Parathyroid adenoma (tissue), 2 donors: ENCODE data around the gene PCBP3.
"Not testable (repeated sequence)": the region's sequence is repeated elsewhere in the genome, so short reads cannot be mapped to it uniquely, and the experiment has no call there.

Experiments used
- H2AFZ ChIP-seq: fragments of 300-600 bp; sonication (generic); one replicate; pipeline ENCODE4 v1.7.0; 2017; ENCODE audit warnings: antibody characterized with exemption, mild to moderate bottlenecking
- H3K27ac ChIP-seq: fragments of 300-600 bp; sonication (generic); one replicate; pipeline ENCODE4 v1.7.0; 2017
- H3K27me3 ChIP-seq: fragments of 300-600 bp; sonication (generic); one replicate; pipeline ENCODE4 v1.7.0; 2017; ENCODE audit warnings: low read length; ENCODE audit not compliant: control insufficient read depth, insufficient read depth
- H3K36me3 ChIP-seq: fragments of 300-600 bp; sonication (generic); one replicate; pipeline ENCODE4 v1.7.0; 2017; ENCODE audit warnings: low read length; ENCODE audit not compliant: control insufficient read depth, insufficient read depth
- H3K4me1 ChIP-seq: fragments of 300-600 bp; sonication (generic); one replicate; pipeline ENCODE4 v1.7.0; 2017; ENCODE audit warnings: control low read depth
- H3K4me2 ChIP-seq: fragments of 300-600 bp; sonication (generic); one replicate; pipeline ENCODE4 v1.7.0; 2017; ENCODE audit warnings: low read length
- H3K4me3 ChIP-seq: fragments of 300-600 bp; sonication (generic); one replicate; pipeline ENCODE4 v1.7.0; 2017; ENCODE audit warnings: low read depth, low read length
- H3K79me2 ChIP-seq: fragments of 300-600 bp; sonication (generic); one replicate; pipeline ENCODE4 v1.7.0; 2017; ENCODE audit warnings: control low read depth
- H3K9ac ChIP-seq: fragments of 300-600 bp; sonication (generic); one replicate; pipeline ENCODE4 v1.7.0; 2017; ENCODE audit warnings: mild to moderate bottlenecking
- H3K9me3 ChIP-seq: fragments of 300-600 bp; sonication (generic); one replicate; pipeline ENCODE4 v1.7.0; 2017; ENCODE audit warnings: low read length; ENCODE audit not compliant: control insufficient read depth
- CTCF ChIP-seq: fragments of 300-600 bp; sonication (generic); IDR thresholded peaks from one replicate; pipeline ENCODE4 v1.7.0; 2017; ENCODE audit warnings: antibody characterized with exemption, mild to moderate bottlenecking
- donor health status: primary hyperparathyroidism.

The PCBP3 gene

GRCh38 chr21:45655124-45655523, 11.6 kb downstream of the PCBP3 start:
- H3K9ac ChIP-seq = no peak overlapping the region
- H3K4me3 ChIP-seq = no peak overlapping the region
- TF ChIP-seq CTCF = no peak
- no peaks in the 10 kb centered on the region for H3K4me1 ChIP-seq
- H3K27ac ChIP-seq = no peak overlapping the region
- H3K79me2 ChIP-seq = no peaks in the 10 kb centered on the region
- H3K4me2 ChIP-seq = no peak overlapping the region
- no peak overlapping the region for H2AFZ ChIP-seq
- no peaks in the 10 kb centered on the region for H3K36me3 ChIP-seq
- no peaks in the 10 kb centered on the region for H3K27me3 ChIP-seq
- no peaks in the 10 kb centered on the region for H3K9me3 ChIP-seq

- not testable (repeated sequence) for H3K36me3 ChIP-seq, H3K9ac ChIP-seq, H3K27ac ChIP-seq, H3K9me3 ChIP-seq, H3K79me2 ChIP-seq, H2AFZ ChIP-seq, H3K27me3 ChIP-seq, H3K4me3 ChIP-seq, H3K4me2 ChIP-seq, H3K4me1 ChIP-seq
Observed at GRCh38 chr21:45656114-45656513, 12.6 kb downstream of the PCBP3 start.

GRCh38 chr21:45661913-45662622, 18.5 kb downstream of the PCBP3 start:
- H3K79me2 ChIP-seq, H3K27me3 ChIP-seq, H3K4me2 ChIP-seq, H3K4me1 ChIP-seq, H3K9ac ChIP-seq, H3K36me3 ChIP-seq, H3K27ac ChIP-seq, H2AFZ ChIP-seq, H3K4me3 ChIP-seq, H3K9me3 ChIP-seq: not testable (repeated sequence)

GRCh38 chr21:45662623-45663245, 19.2 kb downstream of the PCBP3 start:
- not testable (repeated sequence) for H3K36me3 ChIP-seq, H3K4me3 ChIP-seq, H3K27me3 ChIP-seq, H3K9ac ChIP-seq, H3K4me2 ChIP-seq, H3K4me1 ChIP-seq, H3K9me3 ChIP-seq, H3K79me2 ChIP-seq, H3K27ac ChIP-seq, H2AFZ ChIP-seq

- Histone ChIP-seq H3K4me1 (no peaks in the 10 kb centered on the region), H3K27ac (no peak overlapping the region), H3K4me2 (no peak overlapping the region), H3K36me3 (no peaks in the 10 kb centered on the region), H3K4me3 (no peak overlapping the region), H3K79me2 (no peaks in the 10 kb centered on the region), H3K27me3 (no peaks in the 10 kb centered on the region), H3K9me3 (no peaks in the 10 kb centered on the region), H2AFZ (no peak overlapping the region), H3K9ac (no peak overlapping the region)
- no peak for TF ChIP-seq CTCF
Observed at GRCh38 chr21:45669382-45669781, 25.9 kb downstream of the PCBP3 start.

GRCh38 chr21:45670731-45671130, 27.2 kb downstream of the PCBP3 start:
- H3K79me2 ChIP-seq = no peaks in the 10 kb centered on the region
- no peaks in the 10 kb centered on the region for H3K36me3 ChIP-seq
- H3K9ac ChIP-seq = no peak overlapping the region
- H3K4me2 ChIP-seq = no peak overlapping the region
- H3K4me1 ChIP-seq = no peaks in the 10 kb centered on the region
- H3K27ac ChIP-seq = no peak overlapping the region
- H3K9me3 ChIP-seq = no peaks in the 10 kb centered on the region
- no peak overlapping the region for H2AFZ ChIP-seq
- H3K27me3 ChIP-seq = no peaks in the 10 kb centered on the region
- no peak for TF ChIP-seq CTCF
- H3K4me3 ChIP-seq = no peak overlapping the region

- H3K27ac ChIP-seq, H3K9me3 ChIP-seq, H3K36me3 ChIP-seq, H3K27me3 ChIP-seq, H2AFZ ChIP-seq, H3K79me2 ChIP-seq, H3K4me3 ChIP-seq, H3K9ac ChIP-seq, H3K4me1 ChIP-seq, H3K4me2 ChIP-seq: not testable (repeated sequence)
Observed at GRCh38 chr21:45678790-45679189, 35.3 kb downstream of the PCBP3 start.
